HepG2 (cell line): ENCODE data around the gene RFX7. TPM values are rescaled to one million over a fixed set of nuclear protein-coding genes. Genes with fewer than 3 reads are reported as not detected.

Experiments used
- ATAC-seq: fragments of 200-7000 bp; cut with Tn5 transposase; 3 replicates; pipeline ENCODE4 v1.9.1; 2020; ENCODE audit warnings: mild to moderate bottlenecking, moderate library complexity
- BruUV-seq: library from RNA; stranded (reverse); fragments of 400-500 nt; replicated peaks from 2 replicates; lab custom pipeline; 2021; lab: Mats Ljungman, UMichigan
- CTCF ChIA-PET: fragments of 300-600 bp; formaldehyde crosslinking; extraction: SDS; loops from one replicate; lab custom pipeline; 2021; ENCODE audit warnings: low total read pairs, inconsistent platforms, low intra/inter-chr PET ratio; lab: Yijun Ruan, JAX
- POLR2A ChIA-PET: fragments of 350-600 bp; sonication (Branson Sonifier 250); formaldehyde crosslinking; loops from one replicate; lab custom pipeline; 2020; ENCODE audit warnings: antibody characterized with exemption, inconsistent platforms; lab: Yijun Ruan, JAX
- DNase-seq: peaks from one replicate; pipeline ENCODE4 v3.0.0-alpha.2; 2015; ENCODE audit warnings: low spot score
- FAIRE-seq: peaks from 3 replicates; lab custom pipeline; 2011; peaks lifted over from hg19 to GRCh38; lab: Jason Lieb, UNC
- H2AFZ ChIP-seq: one replicate; pipeline ENCODE4 v1.6.1; 2011; ENCODE audit warnings: low read length, inconsistent platforms
- H3K27ac ChIP-seq: fragments of 300-600 bp; 3 replicates; pipeline ENCODE4 v1.8.0; 2011; ENCODE audit warnings: mixed run types, mild to moderate bottlenecking, mixed read lengths, low read length, inconsistent platforms; ENCODE audit not compliant: insufficient read depth; ENCODE audit errors: extremely low read length
- H3K27me3 ChIP-seq, 2 experiments: fragments of 200-600 bp in 1 of 2; 2 replicates in 1 of 2; 3 replicates in 1 of 2; pipeline versions ENCODE4 v1.6.0 to v1.8.0; 2011; ENCODE audit warnings: low read length in 2 of 2, mild to moderate bottlenecking in 2 of 2, moderate library complexity in 2 of 2, inconsistent platforms in 1 of 2; ENCODE audit not compliant: insufficient read depth in 2 of 2, control insufficient read depth in 1 of 2
- H3K36me3 ChIP-seq, 2 experiments: fragments of 200-600 bp in 1 of 2; replicated peaks in 1 of 2; 2 replicates in 1 of 2; 3 replicates in 1 of 2; pipeline versions ENCODE4 v1.5.1 to v1.8.0; 2011; ENCODE audit warnings: low read length in 2 of 2, inconsistent platforms in 1 of 2; ENCODE audit not compliant: insufficient read depth in 2 of 2, control insufficient read depth in 1 of 2
- H3K4me1 ChIP-seq: 2 replicates; pipeline ENCODE4 v1.5.1; 2012; ENCODE audit warnings: low read length, inconsistent platforms; ENCODE audit not compliant: insufficient read depth
- H3K4me2 ChIP-seq: 2 replicates; pipeline ENCODE4 v1.6.0; 2011; ENCODE audit warnings: low read depth, low read length, inconsistent platforms
- H3K4me3 ChIP-seq, 3 experiments: fragments of 200-600 bp in 1 of 3; sonication (generic), shearing (Covaris generic) in 1 of 3; replicated peaks in 1 of 3; 2 replicates each; pipeline ENCODE4 v1.5.1; 2011 to 2016; ENCODE audit warnings: low read length in 3 of 3, inconsistent platforms in 2 of 3, low read depth in 2 of 3, mild to moderate bottlenecking in 2 of 3, control low read depth in 1 of 3, mixed read lengths in 1 of 3; ENCODE audit not compliant: insufficient read depth in 1 of 3
- H3K79me2 ChIP-seq: one replicate; pipeline ENCODE4 v1.6.1; 2011; ENCODE audit warnings: low read length, inconsistent platforms; ENCODE audit not compliant: insufficient read depth
- H3K9ac ChIP-seq: 2 replicates; pipeline ENCODE4 v1.6.0; 2011; ENCODE audit warnings: mild to moderate bottlenecking, low read depth, low read length, inconsistent platforms; ENCODE audit not compliant: insufficient read depth
- H3K9me3 ChIP-seq: 2 replicates; pipeline ENCODE4 v1.5.1; 2012; ENCODE audit warnings: mild to moderate bottlenecking, low read length
- H4K20me1 ChIP-seq: 2 replicates; pipeline ENCODE4 v1.6.0; 2011; ENCODE audit warnings: inconsistent platforms, mild to moderate bottlenecking, low read length, moderate library complexity; ENCODE audit not compliant: insufficient read depth
- CENPX ChIP-seq: sonication (generic); formaldehyde crosslinking; IDR thresholded peaks from 2 replicates; pipeline ENCODE4 v1.9.0; 2021; ENCODE audit warnings: mild to moderate bottlenecking, missing genetic modification reagents, moderate library complexity
- FOSL2 ChIP-seq: sonication (generic); formaldehyde crosslinking; IDR thresholded peaks from 2 replicates; pipeline ENCODE4 v1.4.0; 2020; ENCODE audit warnings: missing genetic modification reagents
- GABPB1 ChIP-seq: IDR thresholded peaks from 2 replicates; pipeline ENCODE4 v1.6.1; 2016; ENCODE audit warnings: mild to moderate bottlenecking, missing genetic modification reagents, moderate library complexity, missing compliant biosample characterization
- GLMP ChIP-seq: sonication (generic); formaldehyde crosslinking; IDR thresholded peaks from 2 replicates; pipeline ENCODE4 v1.9.0; 2021; ENCODE audit warnings: missing genetic modification reagents, mild to moderate bottlenecking, borderline replicate concordance
- HHEX ChIP-seq: IDR thresholded peaks from 2 replicates; pipeline ENCODE4 v1.6.1; 2016; ENCODE audit warnings: control low read depth
- KLF12 ChIP-seq: sonication (generic); formaldehyde crosslinking; IDR thresholded peaks from 2 replicates; pipeline ENCODE4 v1.4.0; 2020; ENCODE audit warnings: missing genetic modification reagents, borderline replicate concordance
- NR2F1 ChIP-seq, 2 experiments: fragments of 450-650 bp in 1 of 2; formaldehyde crosslinking in 1 of 2; IDR thresholded peaks; 2 replicates each; pipeline versions ENCODE4 v1.5.0 to v1.6.1; 2016 to 2020; ENCODE audit warnings: mild to moderate bottlenecking in 1 of 2, missing compliant biosample characterization in 1 of 2, missing genetic modification reagents in 1 of 2, moderate library complexity in 1 of 2
- RBFOX2 ChIP-seq: fragments of 200-400 bp; formaldehyde crosslinking; IDR thresholded peaks from 2 replicates; pipeline ENCODE4 v1.6.1; 2017; ENCODE audit warnings: low read depth, mild to moderate bottlenecking, low read length
- SKI ChIP-seq: fragments of 450-650 bp; IDR thresholded peaks from one replicate; pipeline ENCODE4 v1.6.1; 2018; ENCODE audit warnings: mild to moderate bottlenecking; ENCODE audit not compliant: partially characterized antibody
- ZNF407 ChIP-seq: sonication (generic); formaldehyde crosslinking; IDR thresholded peaks from one replicate; pipeline ENCODE4 v1.5.1; 2020; ENCODE audit warnings: mild to moderate bottlenecking, missing genetic modification reagents; ENCODE audit errors: not compliant biosample characterization
- ZNF766 ChIP-seq: sonication (generic); formaldehyde crosslinking; IDR thresholded peaks from 2 replicates; pipeline ENCODE4 v1.5.0; 2020; ENCODE audit warnings: missing genetic modification reagents, borderline replicate concordance
- WGBS: methylation state at CpG from one replicate; pipeline ENCODE4 v1.1.6; 2017; ENCODE audit warnings: low lambda C conversion rate; 5-methylcytosine and 5-hydroxymethylcytosine counted together
- in situ Hi-C: cut with HindIII; loops from 2 replicates; pipeline ENCODE4 v1.10.0; 2017; ENCODE audit warnings: low pct_unique_long_range_greater_than_20kb; ENCODE audit not compliant: extremely low pct_ligation_motif_present
- intact Hi-C: fragments of 100-400 bp; cut with micrococcal nuclease; formaldehyde crosslinking; loops from one replicate; pipeline ENCODE4 v1.10.0; 2022; ENCODE audit not compliant: unreplicated experiment
- polyA plus RNA-seq, 8 experiments: library from polyadenylated mRNA; depleted of rRNA in 3 of 8; stranded (reverse) in 7 of 8; unstranded in 1 of 8; fragments of >200 nt; fragmentation: Illumina TruSeq in 4 of 8; extraction: Trizol in 4 of 8; gene quantifications; 2 replicates each; pipeline versions ENCODE4 v1.2.1 to v1.2.3, GENCODE V29; 2011 to 2016; ENCODE audit warnings: low read depth in 4 of 8, missing spikeins in 1 of 8, mixed read lengths in 1 of 8; ENCODE audit not compliant: insufficient read depth in 1 of 8
- total RNA-seq, 5 experiments: library from RNA; depleted of rRNA; stranded (reverse); fragments of >200 nt; fragmentation: Illumina TruSeq; extraction: Trizol; gene quantifications; 2 replicates each; pipeline ENCODE4 v1.2.3, GENCODE V29; 2016; ENCODE audit warnings: low read depth in 1 of 5
- TF ChIP-seq, protein P1 (sequence below): sonication (generic); formaldehyde crosslinking; conservative IDR thresholded peaks from 2 replicates; pipeline ENCODE4 v1.4.0; 2020; ENCODE audit warnings: missing genetic modification reagents
- TF ChIP-seq, protein P2 (sequence below): sonication (generic); formaldehyde crosslinking; IDR thresholded peaks from 2 replicates; pipeline ENCODE4 v1.4.0; 2020; ENCODE audit warnings: missing genetic modification reagents

The RFX7 gene
- total and polyA plus RNA-seq, 2 of the 13 experiments (the other 11 are each of a cell fraction or from before 2014, with no cell fraction given), result 8.5 to 10.4 TPM

- WGBS, result 96% methylated on average over 3 of the region's 3 CpGs
- H3K79me2 ChIP-seq, result peaks cover 72% of the 10 kb centered on the region
- ChIA-PET POLR2A (no interaction called here), CTCF (no interaction called here)
- ATAC-seq (no peak), DNase-seq (no peak), FAIRE-seq (no peak)
- BruUV-seq, result no TSS peak
- in situ Hi-C loops, result no loop called here
- intact Hi-C loops, result no loop called here
- no peak overlapping the region for H2AFZ ChIP-seq
- H4K20me1 ChIP-seq, result no peaks in the 10 kb centered on the region
- no peak overlapping the region for H3K4me3 ChIP-seq
- H3K27me3 ChIP-seq, result no peaks in the 10 kb centered on the region
- H3K9me3 ChIP-seq, result peaks cover 35% of the 10 kb centered on the region
- H3K4me1 ChIP-seq, result peaks cover 15% of the 10 kb centered on the region
- no peak overlapping the region for H3K4me2 ChIP-seq
- no peak overlapping the region for H3K27ac ChIP-seq
- no peak overlapping the region for H3K9ac ChIP-seq
- peaks cover 9 to 35% of the 10 kb centered on the region in 2 experiments for H3K36me3 ChIP-seq
- no peak for TF ChIP-seq ZNF407 (CRISPR knock-in tag)
- no peak for TF ChIP-seq HHEX (CRISPR knock-in tag)
- no peak for TF ChIP-seq GABPB1 (CRISPR knock-in tag)
- TF ChIP-seq, protein P1, sequence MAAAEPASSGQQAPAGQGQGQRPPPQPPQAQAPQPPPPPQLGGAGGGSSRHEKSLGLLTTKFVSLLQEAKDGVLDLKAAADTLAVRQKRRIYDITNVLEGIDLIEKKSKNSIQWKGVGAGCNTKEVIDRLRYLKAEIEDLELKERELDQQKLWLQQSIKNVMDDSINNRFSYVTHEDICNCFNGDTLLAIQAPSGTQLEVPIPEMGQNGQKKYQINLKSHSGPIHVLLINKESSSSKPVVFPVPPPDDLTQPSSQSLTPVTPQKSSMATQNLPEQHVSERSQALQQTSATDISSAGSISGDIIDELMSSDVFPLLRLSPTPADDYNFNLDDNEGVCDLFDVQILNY (CRISPR knock-in tag), result no peak
- TF ChIP-seq SKI, result no peak
- TF ChIP-seq NR2F1 (CRISPR knock-in tag; IDR thresholded peaks at IDR 0.05), result no peak
- no peak for TF ChIP-seq CENPX (CRISPR knock-in tag)
- no peak for TF ChIP-seq GLMP (CRISPR knock-in tag)
- TF ChIP-seq, protein P2, sequence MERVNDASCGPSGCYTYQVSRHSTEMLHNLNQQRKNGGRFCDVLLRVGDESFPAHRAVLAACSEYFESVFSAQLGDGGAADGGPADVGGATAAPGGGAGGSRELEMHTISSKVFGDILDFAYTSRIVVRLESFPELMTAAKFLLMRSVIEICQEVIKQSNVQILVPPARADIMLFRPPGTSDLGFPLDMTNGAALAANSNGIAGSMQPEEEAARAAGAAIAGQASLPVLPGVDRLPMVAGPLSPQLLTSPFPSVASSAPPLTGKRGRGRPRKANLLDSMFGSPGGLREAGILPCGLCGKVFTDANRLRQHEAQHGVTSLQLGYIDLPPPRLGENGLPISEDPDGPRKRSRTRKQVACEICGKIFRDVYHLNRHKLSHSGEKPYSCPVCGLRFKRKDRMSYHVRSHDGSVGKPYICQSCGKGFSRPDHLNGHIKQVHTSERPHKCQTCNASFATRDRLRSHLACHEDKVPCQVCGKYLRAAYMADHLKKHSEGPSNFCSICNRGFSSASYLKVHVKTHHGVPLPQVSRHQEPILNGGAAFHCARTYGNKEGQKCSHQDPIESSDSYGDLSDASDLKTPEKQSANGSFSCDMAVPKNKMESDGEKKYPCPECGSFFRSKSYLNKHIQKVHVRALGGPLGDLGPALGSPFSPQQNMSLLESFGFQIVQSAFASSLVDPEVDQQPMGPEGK (CRISPR knock-in tag), result no peak
- TF ChIP-seq RBFOX2, result no peak
- TF ChIP-seq KLF12, result no peak
- no peak for TF ChIP-seq FOSL2
- no peak for TF ChIP-seq ZNF766
These were observed 7.5 kb downstream of the RFX7 start for GRCh38 chr15:56236197-56236596.
